DOHH2 (cell line): Measurements from ENCODE around the gene KCNK15.

Experiments
- H3F3A ChIP-seq: fragments of 200-600 bp; sonication (generic), shearing (Covaris generic); 2 replicates; pipeline ENCODE4 v1.6.0; 2016; ENCODE audit warnings: antibody characterized with exemption, mild to moderate bottlenecking; ENCODE audit not compliant: control insufficient read depth, insufficient read depth
- H3K27ac ChIP-seq: fragments of 200-600 bp; sonication (generic); 2 replicates; pipeline ENCODE4 v1.5.1; 2014; ENCODE audit warnings: low read depth, mild to moderate bottlenecking, low read length, moderate library complexity
- H3K27me3 ChIP-seq: fragments of 200-600 bp; sonication (generic); 2 replicates; pipeline ENCODE4 v1.6.1; 2014; ENCODE audit warnings: mild to moderate bottlenecking, low read length, mixed read lengths; ENCODE audit not compliant: control insufficient read depth
- H3K36me3 ChIP-seq: fragments of 200-600 bp; sonication (generic); 2 replicates; pipeline ENCODE4 v1.6.1; 2014; ENCODE audit warnings: mild to moderate bottlenecking, low read length, moderate library complexity, mixed read lengths; ENCODE audit not compliant: control insufficient read depth
- H3K4me1 ChIP-seq: fragments of 200-600 bp; sonication (generic); 2 replicates; pipeline ENCODE4 v1.6.1; 2014; ENCODE audit warnings: mild to moderate bottlenecking, low read length, mixed read lengths; ENCODE audit not compliant: control insufficient read depth
- H3K4me2 ChIP-seq: fragments of 200-600 bp; sonication (generic); 2 replicates; pipeline ENCODE4 v1.6.0; 2014; ENCODE audit warnings: mild to moderate bottlenecking, low read length, moderate library complexity
- H3K4me3 ChIP-seq: fragments of 200-600 bp; sonication (generic); 2 replicates; pipeline ENCODE4 v1.5.1; 2014; ENCODE audit warnings: mild to moderate bottlenecking, low read length, mixed read lengths
- H3K79me2 ChIP-seq: fragments of 200-600 bp; sonication (generic); 2 replicates; pipeline ENCODE4 v1.6.1; 2014; ENCODE audit warnings: mild to moderate bottlenecking, low read length, mixed read lengths; ENCODE audit not compliant: control insufficient read depth
- H3K9me2 ChIP-seq: fragments of 200-600 bp; sonication (generic); replicated peaks from 2 replicates; pipeline ENCODE4 v1.6.1; 2014; ENCODE audit warnings: mild to moderate bottlenecking, low read length, mixed read lengths; ENCODE audit not compliant: control insufficient read depth
- H3K9me3 ChIP-seq: fragments of 200-600 bp; sonication (generic); 2 replicates; pipeline ENCODE4 v1.6.1; 2014; ENCODE audit warnings: antibody characterized with exemption, low read length, mixed read lengths; ENCODE audit not compliant: control insufficient read depth, insufficient read depth
- H4K20me1 ChIP-seq: fragments of 200-600 bp; sonication (generic); 2 replicates; pipeline ENCODE4 v1.6.0; 2014; ENCODE audit warnings: low read depth, mild to moderate bottlenecking, antibody characterized with exemption, low read length, moderate library complexity; ENCODE audit not compliant: control insufficient read depth, insufficient read depth
- CTCF ChIP-seq: fragments of 200-600 bp; sonication (generic); IDR thresholded peaks from one replicate; pipeline ENCODE4 v1.5.1; 2014; ENCODE audit warnings: antibody characterized with exemption, mild to moderate bottlenecking, low read depth, low read length; ENCODE audit not compliant: poor library complexity, severe bottlenecking
- EZH2phosphoT487 ChIP-seq: fragments of 200-600 bp; sonication (generic); IDR thresholded peaks from 2 replicates; pipeline ENCODE4 v1.6.1; 2017; ENCODE audit warnings: borderline replicate concordance, mild to moderate bottlenecking, antibody characterized with exemption, low read length, moderate library complexity, mixed read lengths

Gene KCNK15

GRCh38 chr20:44728801-44729443 is 16.7 kb upstream of the KCNK15 start:
- Histone ChIP-seq H3K27me3 (no peaks in the 10 kb centered on the region), H3F3A (no peaks in the 10 kb centered on the region), H3K4me1 (no peaks in the 10 kb centered on the region), H3K79me2 (no peaks in the 10 kb centered on the region), H4K20me1 (no peaks in the 10 kb centered on the region), H3K9me2 (no peaks in the 10 kb centered on the region), H3K27ac (no peak overlapping the region), H3K4me2 (no peak overlapping the region), H3K36me3 (no peaks in the 10 kb centered on the region), H3K4me3 (no peak overlapping the region), H3K9me3 (no peaks in the 10 kb centered on the region)
- TF ChIP-seq EZH2phosphoT487 (no peak), CTCF (no peak)

GRCh38 chr20:44730441-44730840 is 15.2 kb upstream of the KCNK15 start:
- no peaks in the 10 kb centered on the region for H4K20me1 ChIP-seq
- H3K36me3 ChIP-seq: no peaks in the 10 kb centered on the region
- H3K4me1 ChIP-seq: no peaks in the 10 kb centered on the region
- no peak overlapping the region for H3K4me2 ChIP-seq
- no peaks in the 10 kb centered on the region for H3K9me2 ChIP-seq
- H3F3A ChIP-seq: no peaks in the 10 kb centered on the region
- no peak overlapping the region for H3K4me3 ChIP-seq
- H3K27ac ChIP-seq: no peak overlapping the region
- no peaks in the 10 kb centered on the region for H3K27me3 ChIP-seq
- no peaks in the 10 kb centered on the region for H3K9me3 ChIP-seq
- TF ChIP-seq EZH2phosphoT487: no peak
- no peaks in the 10 kb centered on the region for H3K79me2 ChIP-seq

- Histone ChIP-seq H3K4me3 (no peak overlapping the region), H4K20me1 (no peaks in the 10 kb centered on the region), H3K27ac (no peak overlapping the region), H3K9me2 (no peaks in the 10 kb centered on the region), H3K4me2 (no peak overlapping the region), H3K4me1 (peaks cover 9% of the 10 kb centered on the region), H3F3A (no peaks in the 10 kb centered on the region), H3K9me3 (peaks cover 4% of the 10 kb centered on the region; the same call in 1 of the 2 replicates), H3K79me2 (no peaks in the 10 kb centered on the region), H3K36me3 (peaks cover 3% of the 10 kb centered on the region), H3K27me3 (no peaks in the 10 kb centered on the region)
- no peak for TF ChIP-seq EZH2phosphoT487
- TF ChIP-seq CTCF: no peak
These were observed 14.0 kb upstream of the KCNK15 start for GRCh38 chr20:44731657-44732056.

GRCh38 chr20:44732327-44732726 is 13.3 kb upstream of the KCNK15 start:
- Histone ChIP-seq H3K36me3 (peaks cover 8% of the 10 kb centered on the region), H3K27ac (no peak overlapping the region), H4K20me1 (no peaks in the 10 kb centered on the region), H3K9me2 (no peaks in the 10 kb centered on the region), H3K4me2 (no peak overlapping the region), H3K79me2 (no peaks in the 10 kb centered on the region), H3K4me1 (peaks cover 11% of the 10 kb centered on the region), H3K4me3 (no peak overlapping the region), H3F3A (no peaks in the 10 kb centered on the region), H3K9me3 (peaks cover 11% of the 10 kb centered on the region), H3K27me3 (no peaks in the 10 kb centered on the region)
- TF ChIP-seq CTCF (no peak), EZH2phosphoT487 (no peak)
